Mesenchymal stem cell (in vitro differentiated cells and primary cell): ENCODE data around the gene AANAT.

ENCODE experiments used
- DNase-seq: peaks from one replicate; pipeline ENCODE4 v3.0.0-alpha.2; 2013
- H2AFZ ChIP-seq: one replicate; pipeline ENCODE4 v1.6.1; 2013; ENCODE audit warnings: low read depth, mild to moderate bottlenecking, control low read depth, inconsistent platforms, low read length, moderate library complexity
- H2AK5ac ChIP-seq: 2 replicates; pipeline ENCODE4 v1.6.1; 2013; ENCODE audit warnings: low read length, moderate library complexity, mild to moderate bottlenecking, inconsistent platforms; ENCODE audit not compliant: severe bottlenecking
- H2BK120ac ChIP-seq: one replicate; pipeline ENCODE4 v1.6.1; 2013; ENCODE audit warnings: low read depth, mild to moderate bottlenecking, inconsistent platforms, low read length, moderate library complexity
- H2BK12ac ChIP-seq, 2 experiments: one replicate each; pipeline ENCODE4 v1.6.1; 2013; ENCODE audit warnings: inconsistent platforms in 2 of 2, low read length in 2 of 2, mild to moderate bottlenecking in 2 of 2, moderate library complexity in 2 of 2, control low read depth in 1 of 2
- H2BK15ac ChIP-seq: one replicate; pipeline ENCODE4 v1.6.1; 2013; ENCODE audit warnings: mild to moderate bottlenecking, low read depth, inconsistent platforms; ENCODE audit not compliant: poor library complexity, severe bottlenecking
- H2BK5ac ChIP-seq: 2 replicates; pipeline ENCODE4 v1.6.1; 2013; ENCODE audit warnings: low read depth, mild to moderate bottlenecking, low read length, control low read depth, inconsistent platforms; ENCODE audit not compliant: poor library complexity, severe bottlenecking
- H3K14ac ChIP-seq, 2 experiments: one replicate each; pipeline ENCODE4 v1.6.1; 2013; ENCODE audit warnings: inconsistent platforms in 2 of 2, low read length in 2 of 2, control low read depth in 1 of 2, mild to moderate bottlenecking in 1 of 2, moderate library complexity in 1 of 2
- H3K18ac ChIP-seq, 2 experiments: one replicate each; pipeline ENCODE4 v1.6.1; 2013; ENCODE audit warnings: inconsistent platforms in 2 of 2, low read length in 2 of 2, control low read depth in 1 of 2, low read depth in 1 of 2, mild to moderate bottlenecking in 1 of 2
- H3K23ac ChIP-seq, 2 experiments: one replicate each; pipeline ENCODE4 v1.6.1; 2013; ENCODE audit warnings: inconsistent platforms in 2 of 2, low read length in 2 of 2, mild to moderate bottlenecking in 2 of 2, moderate library complexity in 2 of 2, control low read depth in 1 of 2
- H3K27ac ChIP-seq: 2 replicates; pipeline ENCODE4 v1.5.1; 2013; ENCODE audit warnings: mild to moderate bottlenecking, moderate library complexity, low read length, control low read depth, inconsistent platforms; ENCODE audit not compliant: poor library complexity, severe bottlenecking
- H3K27me3 ChIP-seq, 2 experiments: 2 replicates each; pipeline versions ENCODE4 v1.6.1 to v1.7.0; 2013; ENCODE audit warnings: low read length in 2 of 2, mild to moderate bottlenecking in 2 of 2, moderate library complexity in 2 of 2, control low read depth in 1 of 2, inconsistent platforms in 1 of 2; ENCODE audit not compliant: control insufficient read depth in 1 of 2, insufficient read depth in 1 of 2
- H3K36me3 ChIP-seq, 2 experiments: 2 replicates each; pipeline versions ENCODE4 v1.6.1 to v1.7.0; 2013; ENCODE audit warnings: low read length in 2 of 2, control low read depth in 1 of 2, inconsistent platforms in 1 of 2, low read depth in 1 of 2, mild to moderate bottlenecking in 1 of 2; ENCODE audit not compliant: insufficient read depth in 2 of 2, control insufficient read depth in 1 of 2
- H3K4ac ChIP-seq, 2 experiments: one replicate each; pipeline ENCODE4 v1.6.1; 2013; ENCODE audit warnings: inconsistent platforms in 2 of 2, low read length in 2 of 2, mild to moderate bottlenecking in 2 of 2, moderate library complexity in 2 of 2, control low read depth in 1 of 2, low read depth in 1 of 2
- H3K4me1 ChIP-seq: 2 replicates; pipeline ENCODE4 v1.6.1; 2013; ENCODE audit warnings: low read depth, low read length, control low read depth; ENCODE audit not compliant: control insufficient read depth, insufficient read depth
- H3K4me2 ChIP-seq: 2 replicates; pipeline ENCODE4 v1.6.1; 2013; ENCODE audit warnings: low read length, mild to moderate bottlenecking, inconsistent platforms; ENCODE audit not compliant: poor library complexity, severe bottlenecking
- H3K4me3 ChIP-seq, 2 experiments: 2 replicates each; pipeline versions ENCODE4 v1.5.1 to v1.7.0; 2013; ENCODE audit warnings: low read length in 2 of 2, mild to moderate bottlenecking in 2 of 2, control low read depth in 1 of 2, low read depth in 1 of 2; ENCODE audit not compliant: insufficient read depth in 1 of 2
- H3K79me1 ChIP-seq: replicated peaks from 2 replicates; pipeline ENCODE4 v1.6.1; 2013; ENCODE audit warnings: mild to moderate bottlenecking, control low read depth, low read length, inconsistent platforms; ENCODE audit not compliant: poor library complexity, severe bottlenecking
- H3K9ac ChIP-seq: 2 replicates; pipeline ENCODE4 v1.7.0; 2013; ENCODE audit warnings: mild to moderate bottlenecking, low read length, moderate library complexity
- H3K9me3 ChIP-seq: 2 replicates; pipeline ENCODE4 v1.7.0; 2013; ENCODE audit warnings: mild to moderate bottlenecking, low read length; ENCODE audit not compliant: control insufficient read depth
- H4K8ac ChIP-seq: one replicate; pipeline ENCODE4 v1.6.1; 2013; ENCODE audit warnings: inconsistent platforms, mild to moderate bottlenecking, low read length, moderate library complexity
- H4K91ac ChIP-seq: one replicate; pipeline ENCODE4 v1.6.1; 2013; ENCODE audit warnings: mild to moderate bottlenecking, low read length, inconsistent platforms
- WGBS: methylation state at CpG from one replicate; pipeline ENCODE4 v1.1.7; 2013; ENCODE audit warnings: mixed read lengths; 5-methylcytosine and 5-hydroxymethylcytosine counted together

AANAT gene

GRCh38 chr17:76490112-76490710 is 22.8 kb downstream of the AANAT start:
- H3K79me1 ChIP-seq, result peaks cover 37% of the 10 kb centered on the region
- no peak overlapping the region for H3K27ac ChIP-seq
- peak overlapping the region in 1 of 2 experiments; percentile 25 for H3K4ac ChIP-seq
- H3K23ac ChIP-seq, result no peak overlapping the region
- no peak overlapping the region for H2BK5ac ChIP-seq
- no peak for DNase-seq
- H2BK120ac ChIP-seq, result no peak overlapping the region
- peaks cover 0 to 11% of the 10 kb centered on the region in 2 experiments for H3K27me3 ChIP-seq
- peak overlapping the region; percentile 71 for H4K91ac ChIP-seq
- 97% methylated on average over 10 of the region's 10 CpGs for WGBS
- no peak overlapping the region for H3K4me3 ChIP-seq
- peaks cover 0 to 41% of the 10 kb centered on the region in 2 experiments for H3K36me3 ChIP-seq
- H2AFZ ChIP-seq, result no peak overlapping the region
- no peak overlapping the region for H3K14ac ChIP-seq
- no peak overlapping the region for H3K9ac ChIP-seq
- no peak overlapping the region for H2BK15ac ChIP-seq
- peak overlapping the region in 1 of 2 experiments; percentile 61 for H3K18ac ChIP-seq
- H2AK5ac ChIP-seq, result peak overlapping the region; percentile 84
- H3K4me2 ChIP-seq, result no peak overlapping the region
- peak overlapping the region in 1 of 2 experiments; percentile 75 for H2BK12ac ChIP-seq
- peaks cover 54% of the 10 kb centered on the region for H3K4me1 ChIP-seq
- H3K9me3 ChIP-seq, result no peaks in the 10 kb centered on the region
- no peak overlapping the region for H4K8ac ChIP-seq

- Histone ChIP-seq H3K4me1 (peaks cover 61% of the 10 kb centered on the region), H3K18ac (peak overlapping the region in 1 of 2 experiments; percentile 95), H4K91ac (peak overlapping the region; percentile 64), H2BK12ac (peak overlapping the region; percentile 82 to 86), H2AK5ac (peak overlapping the region; percentile 93), H3K36me3 (peaks cover 0 to 51% of the 10 kb centered on the region in 2 experiments), H2BK120ac (peak overlapping the region; percentile 80), H2AFZ (no peak overlapping the region), H3K4ac (peak overlapping the region; percentile 29 to 68), H4K8ac (peak overlapping the region; percentile 59), H3K23ac (no peak overlapping the region), H3K4me3 (no peak overlapping the region), H3K79me1 (peaks cover 37% of the 10 kb centered on the region), H3K4me2 (no peak overlapping the region), H3K27ac (peak overlapping the region; percentile 95), H3K27me3 (peaks cover 0 to 15% of the 10 kb centered on the region in 2 experiments), H2BK5ac (peak overlapping the region; percentile 5), H3K9me3 (no peaks in the 10 kb centered on the region), H3K9ac (no peak overlapping the region), H2BK15ac (peak overlapping the region; percentile 84), H3K14ac (peak overlapping the region in 1 of 2 experiments; percentile 53)
- 96% methylated on average over 17 of the region's 17 CpGs for WGBS
- no peak for DNase-seq
These were observed 24.1 kb downstream of the AANAT start for GRCh38 chr17:76491271-76492122.

- Histone ChIP-seq H3K4me3 (peak overlapping the region in 1 of 2 experiments; percentile 19), H3K36me3 (peaks cover 0 to 48% of the 10 kb centered on the region in 2 experiments), H2BK12ac (peak overlapping the region; percentile 82 to 86), H2BK5ac (no peak overlapping the region), H2BK120ac (peak overlapping the region; percentile 80), H2AK5ac (peak overlapping the region; percentile 93), H3K27me3 (peaks cover 0 to 18% of the 10 kb centered on the region in 2 experiments), H2AFZ (peak overlapping the region; percentile 42), H3K79me1 (peaks cover 37% of the 10 kb centered on the region), H3K27ac (peak overlapping the region; percentile 95), H4K91ac (peak overlapping the region; percentile 99), H3K23ac (no peak overlapping the region), H3K14ac (peak overlapping the region in 1 of 2 experiments; percentile 27), H4K8ac (peak overlapping the region; percentile 90), H3K4me2 (peak overlapping the region; percentile 20), H3K9me3 (no peaks in the 10 kb centered on the region), H3K18ac (peak overlapping the region; percentile 91 to 95), H3K4ac (peak overlapping the region; percentile 68 to 96), H2BK15ac (peak overlapping the region; percentile 92), H3K4me1 (peaks cover 68% of the 10 kb centered on the region), H3K9ac (peak overlapping the region; percentile 73)
- WGBS, result 80% methylated on average over 9 of the region's 11 CpGs
- DNase-seq, result no peak
These were observed 25.0 kb downstream of the AANAT start for GRCh38 chr17:76492123-76492988.
